CD4-positive, alpha-beta T cell (primary cell): ENCODE measurements around the gene DNAAF8. TPM values are rescaled to one million over a fixed set of nuclear protein-coding genes. Genes with fewer than 3 reads are reported as not detected.

Source experiments
- ATAC-seq: fragments of 200-7000 bp; cut with Tn5 transposase; one replicate; pipeline ENCODE4 v1.10.0; 2022; ENCODE audit warnings: mild to moderate bottlenecking; ENCODE audit not compliant: poor library complexity
- CTCF ChIA-PET: fragments of 350-600 bp; sonication (Branson Sonifier 250); formaldehyde crosslinking; loops from one replicate; lab custom pipeline; 2021; ENCODE audit warnings: antibody characterized with exemption, inconsistent platforms; lab: Charles Lee
- POLR2A ChIA-PET: fragments of 350-600 bp; sonication (Branson Sonifier 250); formaldehyde crosslinking; loops from one replicate; lab custom pipeline; 2021; ENCODE audit warnings: antibody characterized with exemption, inconsistent platforms; lab: Charles Lee
- DNase-seq, 14 experiments: peaks; one replicate each; pipeline ENCODE4 v3.0.0-alpha.2; 2013 to 2020; ENCODE audit warnings: mixed read lengths in 2 of 14
- H3K27ac ChIP-seq, 2 donors: one replicate each; pipeline versions ENCODE4 v1.5.1 to v1.7.0; 2013; ENCODE audit warnings: low read length in 2 of 2, low read depth in 1 of 2, mild to moderate bottlenecking in 1 of 2
- H3K27me3 ChIP-seq, 2 experiments: 1 replicate in 1 of 2; 2 replicates in 1 of 2; pipeline versions ENCODE4 v1.6.1 to v1.7.0; 2013; ENCODE audit warnings: low read length in 2 of 2, control low read depth in 1 of 2, mild to moderate bottlenecking in 1 of 2, moderate library complexity in 1 of 2; ENCODE audit not compliant: insufficient read depth in 2 of 2, control insufficient read depth in 1 of 2
- H3K36me3 ChIP-seq: one replicate; pipeline ENCODE4 v1.6.1; 2013; ENCODE audit warnings: low read length, control low read depth; ENCODE audit not compliant: insufficient read depth
- H3K4me1 ChIP-seq: one replicate; pipeline ENCODE4 v1.6.1; 2013; ENCODE audit warnings: low read length, control low read depth; ENCODE audit not compliant: insufficient read depth
- H3K4me3 ChIP-seq: one replicate; pipeline ENCODE4 v1.5.1; 2013; ENCODE audit warnings: mild to moderate bottlenecking, low read length, moderate library complexity
- H3K9me3 ChIP-seq, 2 experiments: 1 replicate in 1 of 2; 2 replicates in 1 of 2; pipeline versions ENCODE4 v1.6.1 to v1.7.0; 2013; ENCODE audit warnings: low read length in 2 of 2, mild to moderate bottlenecking in 2 of 2, control low read depth in 1 of 2, moderate library complexity in 1 of 2; ENCODE audit not compliant: control insufficient read depth in 1 of 2, insufficient read depth in 1 of 2
- H3K27ac Mint-ChIP-seq: one replicate; pipeline ENCODE4 v1.8.0; 2020; ENCODE audit warnings: mixed read lengths
- H3K27me3 Mint-ChIP-seq: one replicate; pipeline ENCODE4 v1.8.0; 2021; ENCODE audit warnings: mixed read lengths
- H3K36me3 Mint-ChIP-seq: one replicate; pipeline ENCODE4 v1.8.0; 2021; ENCODE audit warnings: low read depth, mixed read lengths
- H3K4me1 Mint-ChIP-seq: one replicate; pipeline ENCODE4 v1.8.0; 2021; ENCODE audit warnings: low read depth, mixed read lengths
- H3K4me3 Mint-ChIP-seq: one replicate; pipeline ENCODE4 v1.8.0; 2020; ENCODE audit warnings: mild to moderate bottlenecking, mixed read lengths
- H3K9me3 Mint-ChIP-seq: one replicate; pipeline ENCODE4 v1.8.0; 2020; ENCODE audit warnings: mixed read lengths
- CTCF ChIP-seq: fragments of 200-600 bp; IDR thresholded peaks from one replicate; pipeline ENCODE4 v1.8.0; 2022; ENCODE audit warnings: antibody characterized with exemption, mild to moderate bottlenecking
- intact Hi-C, 2 experiments: fragments of 100-400 bp; cut with DNase I in 1 of 2; cut with micrococcal nuclease in 1 of 2; formaldehyde crosslinking; loops; one replicate each; pipeline versions ENCODE4 v1.15.1 to v1.9.0; 2023 to 2025; cut with DNase I, micrococcal nuclease
- total RNA-seq, 174 experiments: library from RNA in 2 of 174; stranded (reverse) in 2 of 174; gene quantifications; one replicate each; pipeline ENCODE4 v1.2.3 and lab custom pipeline; 2021 to 2026

The DNAAF8 gene
- total RNA-seq, 2 experiments from 2014 or later = 0.25 TPM; not detected in 1

GRCh38 chr16:4709481-4709880 is 24.9 kb upstream of the DNAAF8 start:
- ChIA-PET POLR2A (interaction anchor here (0.6 to 1.6 kb wide), 2 partner anchors 17 to 59 kb away, joined by 4 read pairs; no protein-coding TSS in a partner anchor), CTCF (interaction anchor here (0.6 kb wide), 1 partner anchor 238 kb away, joined by 3 read pairs; no protein-coding TSS in a partner anchor)
- no peak overlapping the region for H3K4me3 Mint-ChIP-seq
- Histone ChIP-seq H3K27ac (no peak overlapping the region), H3K4me3 (no peak overlapping the region), H3K27me3 (no peaks in the 10 kb centered on the region), H3K36me3 (peaks cover 26% of the 10 kb centered on the region), H3K9me3 (no peaks in the 10 kb centered on the region), H3K4me1 (no peaks in the 10 kb centered on the region)
- no peak for ATAC-seq
- peaks cover 4% of the 10 kb centered on the region for H3K4me1 Mint-ChIP-seq
- H3K27me3 Mint-ChIP-seq = no peaks in the 10 kb centered on the region
- intact Hi-C loops = no loop called here
- no peaks in the 10 kb centered on the region for H3K9me3 Mint-ChIP-seq
- no peak for TF ChIP-seq CTCF
- H3K36me3 Mint-ChIP-seq = peaks cover 70% of the 10 kb centered on the region
- no peak overlapping the region for H3K27ac Mint-ChIP-seq
- no peak for DNase-seq

GRCh38 chr16:4713663-4714501 is 20.5 kb upstream of the DNAAF8 start:
- Mint-ChIP-seq H3K4me3 (no peak overlapping the region), H3K36me3 (peaks cover 51% of the 10 kb centered on the region), H3K4me1 (peaks cover 4% of the 10 kb centered on the region), H3K9me3 (no peaks in the 10 kb centered on the region), H3K27ac (no peak overlapping the region), H3K27me3 (no peaks in the 10 kb centered on the region)
- H3K36me3 ChIP-seq = peaks cover 15% of the 10 kb centered on the region
- CTCF ChIA-PET = no interaction called here
- no peak overlapping the region for H3K4me3 ChIP-seq
- no peak for TF ChIP-seq CTCF
- H3K4me1 ChIP-seq = no peaks in the 10 kb centered on the region
- intact Hi-C loops = no loop called here
- H3K27me3 ChIP-seq = no peaks in the 10 kb centered on the region
- no peak for ATAC-seq
- POLR2A ChIA-PET = interaction anchor here (0.6 kb wide), 1 partner anchor 75 kb away, joined by 3 read pairs; the partner anchor contains the start of gene SEPTIN12
- H3K9me3 ChIP-seq = no peaks in the 10 kb centered on the region
- DNase-seq = no peak
- H3K27ac ChIP-seq = no peak overlapping the region

- TF ChIP-seq CTCF = no peak
- no peak for ATAC-seq
- Mint-ChIP-seq H3K4me1 (peaks cover 4% of the 10 kb centered on the region), H3K27ac (no peak overlapping the region), H3K9me3 (no peaks in the 10 kb centered on the region), H3K36me3 (peaks cover 49% of the 10 kb centered on the region), H3K27me3 (no peaks in the 10 kb centered on the region), H3K4me3 (no peak overlapping the region)
- peaks cover 10% of the 10 kb centered on the region for H3K36me3 ChIP-seq
- no peak for DNase-seq
- intact Hi-C loops = no loop called here
- H3K4me3 ChIP-seq = no peak overlapping the region
- no peaks in the 10 kb centered on the region for H3K27me3 ChIP-seq
- no peak overlapping the region for H3K27ac ChIP-seq
- H3K4me1 ChIP-seq = no peaks in the 10 kb centered on the region
- ChIA-PET CTCF (interaction anchor here (0.6 kb wide), 1 partner anchor 144 kb away, joined by 3 read pairs; no protein-coding TSS in a partner anchor), POLR2A (no interaction called here)
- H3K9me3 ChIP-seq = no peaks in the 10 kb centered on the region
These were observed 19.3 kb upstream of the DNAAF8 start for GRCh38 chr16:4714996-4715395.
